ENCODE measurements around the gene IBA57.
"Not testable (repeated sequence)": the region's sequence is repeated elsewhere in the genome, so short reads cannot be mapped to it uniquely, and the experiment has no call there.

IBA57 gene

DNA sequence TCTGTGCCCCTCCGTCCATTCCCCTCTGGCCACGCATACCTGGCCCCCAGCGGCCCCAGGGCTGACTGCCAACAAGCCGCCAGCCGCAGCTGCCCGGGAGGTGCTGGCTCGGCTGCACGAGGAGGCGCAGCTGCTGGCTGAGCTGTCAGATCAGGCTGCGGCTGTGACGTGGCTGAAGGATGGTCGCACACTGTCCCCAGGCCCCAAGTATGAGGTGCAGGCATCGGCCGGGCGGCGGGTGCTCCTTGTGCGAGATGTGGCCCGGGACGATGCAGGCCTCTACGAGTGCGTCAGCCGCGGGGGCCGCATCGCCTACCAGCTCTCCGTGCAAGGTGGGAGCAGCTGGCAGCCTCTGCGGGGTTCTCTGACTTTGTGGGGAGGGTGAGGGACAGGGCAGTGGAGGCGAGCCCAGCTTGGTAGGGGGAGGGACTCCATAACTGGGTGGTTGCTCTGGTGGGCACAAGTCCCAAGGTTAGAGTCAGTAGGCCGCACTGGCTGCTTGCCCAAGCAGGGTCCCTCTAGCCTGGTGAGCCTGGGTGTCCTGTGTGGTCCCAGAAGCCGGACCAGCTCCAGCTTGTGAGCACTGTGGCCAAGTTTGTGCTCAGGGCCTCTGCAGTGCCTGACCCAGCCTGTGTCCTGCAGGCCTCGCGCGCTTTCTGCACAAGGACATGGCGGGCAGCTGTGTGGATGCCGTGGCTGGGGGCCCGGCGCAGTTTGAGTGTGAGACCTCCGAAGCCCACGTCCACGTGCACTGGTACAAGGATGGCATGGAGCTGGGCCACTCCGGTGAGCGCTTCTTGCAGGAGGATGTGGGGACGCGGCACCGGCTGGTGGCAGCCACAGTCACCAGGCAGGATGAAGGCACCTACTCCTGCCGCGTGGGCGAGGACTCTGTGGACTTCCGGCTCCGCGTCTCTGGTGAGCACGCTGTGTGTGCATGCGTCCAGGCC lies 51.0 kb downstream of the IBA57 start:
- no peak for DNase-seq (ENCODE audit: insufficient read length, low spot score)
- FAIRE-seq, result no peak
- TF ChIP-seq PAX5 (IDR thresholded peaks at IDR 0.05; ENCODE audit: insufficient read depth, low read length, severe bottlenecking) (no peak), POLR2A (IDR thresholded peaks at IDR 0.05; ENCODE audit: low read depth, low read length) (no peak), POU2F2 (IDR thresholded peaks at IDR 0.05; ENCODE audit: low read depth, low read length) (no peak), TAF1 (IDR thresholded peaks at IDR 0.05; ENCODE audit: low read depth, low read length) (no peak), POLR2AphosphoS5 (IDR thresholded peaks at IDR 0.05; ENCODE audit: low read depth, low read length) (no peak), SPI1 (IDR thresholded peaks at IDR 0.05; ENCODE audit: low read depth, low read length) (no peak)

DNA sequence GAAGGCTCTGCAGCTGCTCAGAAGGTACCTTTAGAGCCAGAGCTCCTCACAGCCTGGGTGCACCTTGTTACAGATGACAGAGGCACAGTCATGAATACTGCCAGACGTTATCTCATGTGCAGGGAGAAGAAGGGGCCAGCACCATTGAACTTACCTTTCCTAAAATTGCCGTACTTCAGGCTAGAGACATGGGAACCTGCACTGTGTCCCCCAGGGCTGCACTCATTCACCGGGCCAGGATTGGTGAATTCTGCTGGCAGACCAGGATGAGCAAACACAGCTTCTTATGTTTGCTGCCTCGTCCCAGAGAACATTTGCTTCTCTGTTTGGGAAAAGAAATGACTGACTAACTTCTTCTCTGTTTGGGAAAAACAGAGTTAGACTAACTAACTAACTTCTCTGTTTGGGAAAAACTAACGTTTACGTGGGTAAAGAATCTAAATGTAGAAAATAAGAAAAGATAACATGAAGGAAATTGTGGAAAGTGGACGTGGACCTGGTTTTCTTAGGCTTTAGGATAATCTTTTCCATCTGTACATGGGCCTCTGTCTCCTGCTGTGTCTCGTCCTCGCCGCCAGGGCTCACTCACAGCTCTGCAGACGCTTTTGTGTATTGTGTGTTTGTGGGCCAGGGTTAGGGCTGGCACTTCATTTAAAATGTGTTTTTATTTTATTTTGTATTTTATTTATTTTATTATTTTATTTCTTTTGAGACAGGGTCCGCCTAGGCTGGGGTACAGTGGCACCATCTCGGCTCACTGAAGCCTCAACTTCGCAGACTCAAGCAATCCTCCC lies 52.1 kb downstream of the IBA57 start:
- DNase-seq (ENCODE audit: insufficient read length, low spot score), result no peak
- TF ChIP-seq SPI1 (IDR thresholded peaks at IDR 0.05; ENCODE audit: low read depth, low read length) (no peak), POLR2AphosphoS5 (IDR thresholded peaks at IDR 0.05; ENCODE audit: low read depth, low read length) (no peak), TAF1 (IDR thresholded peaks at IDR 0.05; ENCODE audit: low read depth, low read length) (no peak), POLR2A (IDR thresholded peaks at IDR 0.05; ENCODE audit: low read depth, low read length) (no peak), POU2F2 (IDR thresholded peaks at IDR 0.05; ENCODE audit: low read depth, low read length) (no peak), PAX5 (IDR thresholded peaks at IDR 0.05; ENCODE audit: insufficient read depth, low read length, severe bottlenecking) (no peak)
- no peak for FAIRE-seq

DNA sequence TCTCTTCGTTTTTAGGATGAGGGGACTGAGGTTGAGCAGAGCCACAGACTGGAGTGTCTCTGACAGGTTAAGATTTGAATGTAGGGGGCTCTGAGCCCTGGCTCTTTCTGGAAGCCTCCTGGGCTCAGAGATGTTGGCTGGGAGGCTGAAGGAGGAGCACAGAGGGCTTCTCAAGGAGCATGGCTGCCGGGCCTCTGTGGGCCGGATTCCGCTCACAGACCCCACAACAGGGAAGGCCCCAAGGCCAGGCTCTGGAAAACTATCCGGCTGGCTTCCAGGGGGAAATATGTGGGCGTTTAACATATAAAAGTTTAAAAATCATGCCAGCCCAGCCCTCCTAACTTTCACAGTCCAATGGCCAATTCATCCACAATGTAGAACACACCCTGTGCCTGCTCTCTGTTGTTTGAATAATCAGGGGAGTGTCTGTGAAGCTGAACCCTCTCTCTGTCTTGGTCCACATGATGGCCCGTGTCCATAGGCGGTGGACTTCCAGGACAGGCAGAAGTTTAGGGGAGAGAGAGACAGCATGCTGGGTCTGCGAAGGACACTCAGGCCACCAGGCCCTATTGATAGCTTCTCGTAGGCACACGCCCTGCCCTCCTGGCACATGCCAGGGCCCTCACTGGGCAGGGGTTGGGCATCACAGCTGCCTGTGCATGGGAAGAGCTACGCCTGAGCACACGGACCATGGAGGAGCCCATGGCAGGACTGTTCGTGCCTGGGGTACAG lies 53.1 kb downstream of the IBA57 start:
- no peak for TF ChIP-seq SPI1 (IDR thresholded peaks at IDR 0.05; ENCODE audit: low read depth, low read length)
- no peak for TF ChIP-seq POLR2A (IDR thresholded peaks at IDR 0.05; ENCODE audit: low read depth, low read length)
- no peak for TF ChIP-seq POLR2AphosphoS5 (IDR thresholded peaks at IDR 0.05; ENCODE audit: low read depth, low read length)
- TF ChIP-seq TAF1 (IDR thresholded peaks at IDR 0.05; ENCODE audit: low read depth, low read length), result no peak
- TF ChIP-seq PAX5 (IDR thresholded peaks at IDR 0.05; ENCODE audit: insufficient read depth, low read length, severe bottlenecking), result no peak
- TF ChIP-seq POU2F2 (IDR thresholded peaks at IDR 0.05; ENCODE audit: low read depth, low read length), result no peak
- DNase-seq (ENCODE audit: insufficient read length, low spot score), result no peak
- no peak for FAIRE-seq

DNA sequence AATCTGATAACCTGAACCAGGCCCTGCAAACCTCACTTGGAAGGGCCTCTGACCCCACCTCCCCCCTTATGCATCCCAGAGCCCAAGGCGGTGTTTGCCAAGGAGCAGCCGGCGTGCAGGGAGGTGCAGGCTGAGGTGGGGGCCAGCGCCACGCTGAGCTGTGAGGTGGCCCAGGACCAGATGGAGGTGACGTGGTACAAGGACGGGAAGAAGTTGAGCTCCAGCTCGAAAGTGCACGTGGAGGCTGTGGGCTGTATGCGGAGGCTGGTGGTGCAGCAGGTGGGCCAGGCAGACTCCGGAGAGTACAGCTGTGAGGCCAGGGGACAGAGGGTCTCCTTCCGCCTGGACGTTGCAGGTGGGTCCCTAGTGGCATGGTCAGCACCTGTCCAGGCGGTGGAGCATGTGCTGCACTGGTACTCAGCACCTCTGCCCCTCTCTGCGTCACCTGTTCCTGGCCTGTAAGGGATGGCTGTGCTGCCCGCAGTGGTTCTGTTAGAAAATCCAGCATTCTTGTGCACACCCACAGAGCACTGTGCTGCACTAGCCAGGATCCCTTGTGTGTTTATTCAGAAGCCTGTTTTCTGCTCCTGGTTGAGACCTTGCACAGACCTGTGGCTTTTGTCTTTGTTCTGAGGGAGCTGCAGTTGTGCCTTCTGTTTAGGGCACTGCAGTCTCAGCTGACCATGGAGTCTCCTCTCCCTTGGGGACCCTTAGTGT lies 53.8 kb downstream of the IBA57 start:
- DNase-seq (ENCODE audit: insufficient read length, low spot score) (no peak), FAIRE-seq (no peak)
- TF ChIP-seq POU2F2 (IDR thresholded peaks at IDR 0.05; ENCODE audit: low read depth, low read length), result no peak

DNA sequence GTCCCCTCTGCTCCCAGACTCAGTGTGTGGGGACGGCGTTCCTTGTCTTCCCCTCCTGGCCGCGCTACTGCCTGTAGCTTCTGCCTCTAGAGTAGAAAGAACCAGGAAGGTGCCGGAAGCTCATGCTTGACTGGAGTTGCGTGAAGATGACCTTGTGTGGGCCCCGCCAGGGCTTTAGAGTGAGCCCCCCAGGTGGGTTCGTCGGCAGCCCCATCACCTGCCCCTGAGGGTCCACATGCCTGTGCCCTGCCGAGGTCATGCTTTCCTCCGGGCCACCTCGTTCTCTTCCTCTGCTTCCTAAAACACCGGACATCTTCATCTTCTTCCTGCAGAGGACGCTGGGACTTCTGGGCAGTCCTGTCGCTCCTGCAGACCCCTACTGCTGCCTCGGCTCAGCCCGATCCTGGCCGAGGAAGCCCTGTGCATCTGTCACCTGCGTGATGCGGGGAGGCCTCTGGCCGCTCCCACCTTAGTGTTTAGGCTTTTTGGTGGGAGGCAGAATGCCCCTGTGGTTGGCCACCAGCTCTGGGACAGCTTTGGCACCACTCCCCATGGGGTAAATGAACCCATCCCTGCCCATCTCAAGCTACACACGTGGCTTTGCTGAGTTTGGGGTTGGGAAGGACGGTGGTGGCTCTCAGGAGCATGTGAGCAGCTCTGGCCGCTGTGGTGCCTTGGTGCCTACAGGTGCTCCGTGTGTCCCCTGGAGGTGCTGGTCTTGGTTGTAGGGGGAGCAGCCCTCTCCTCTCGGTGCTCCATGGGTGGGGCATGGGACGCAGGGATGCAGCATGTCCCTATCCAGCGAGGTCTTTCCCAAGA lies 54.6 kb downstream of the IBA57 start:
- DNase-seq (ENCODE audit: insufficient read length, low spot score) (no peak), FAIRE-seq (no peak)
- no peak for TF ChIP-seq POLR2AphosphoS5 (IDR thresholded peaks at IDR 0.05; ENCODE audit: low read depth, low read length)
- no peak for TF ChIP-seq SPI1 (IDR thresholded peaks at IDR 0.05; ENCODE audit: low read depth, low read length)
- no peak for TF ChIP-seq PAX5 (IDR thresholded peaks at IDR 0.05; ENCODE audit: insufficient read depth, low read length, severe bottlenecking)
- no peak for TF ChIP-seq POU2F2 (IDR thresholded peaks at IDR 0.05; ENCODE audit: low read depth, low read length)
- no peak for TF ChIP-seq POLR2A (IDR thresholded peaks at IDR 0.05; ENCODE audit: low read depth, low read length)
- no peak for TF ChIP-seq TAF1 (IDR thresholded peaks at IDR 0.05; ENCODE audit: low read depth, low read length)

DNA sequence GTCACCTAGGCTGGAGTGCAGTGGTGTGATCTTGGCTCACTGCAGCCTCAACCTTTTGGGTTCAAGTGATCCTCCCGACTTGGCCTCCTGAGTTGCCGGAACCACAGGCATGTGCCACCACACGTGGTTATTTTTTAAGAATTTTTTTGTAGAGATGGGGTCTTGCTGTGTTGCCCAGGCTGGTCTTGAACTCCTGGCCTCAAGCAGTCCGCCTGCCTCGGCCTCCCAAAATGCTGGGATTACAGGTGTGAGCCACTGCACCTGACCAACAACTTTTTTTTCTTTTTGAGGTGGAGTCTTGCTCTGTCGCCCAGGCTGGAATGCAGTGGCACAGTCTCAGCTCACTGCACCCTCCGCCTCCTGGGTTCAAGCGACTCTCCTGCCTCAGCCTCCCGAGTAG lies 55.5 kb downstream of the IBA57 start:
- FAIRE-seq; DNase-seq (ENCODE audit: insufficient read length, low spot score): not testable (repeated sequence)

DNA sequence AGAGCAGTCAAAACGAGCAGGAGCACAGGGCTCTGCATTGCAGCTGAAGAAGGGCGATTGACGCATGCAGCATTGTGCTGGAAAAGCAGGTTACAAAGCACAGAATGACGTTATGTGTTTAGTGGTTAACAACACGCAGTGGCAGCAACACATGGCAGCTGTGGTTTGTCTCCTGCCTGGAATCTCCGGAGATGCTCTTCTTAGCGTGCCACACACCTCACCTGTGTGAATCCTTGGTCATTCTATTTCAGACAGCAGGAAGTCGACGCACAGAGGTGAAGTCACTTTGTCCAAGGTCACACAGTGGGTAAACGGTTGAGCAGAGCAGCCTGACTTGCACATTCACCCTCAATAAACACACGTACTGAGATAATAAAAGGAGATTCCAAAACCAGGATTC lies 56.9 kb downstream of the IBA57 start:
- DNase-seq (ENCODE audit: insufficient read length, low spot score) (no peak), FAIRE-seq (no peak)
- no peak for TF ChIP-seq TAF1 (IDR thresholded peaks at IDR 0.05; ENCODE audit: low read depth, low read length)

DNA sequence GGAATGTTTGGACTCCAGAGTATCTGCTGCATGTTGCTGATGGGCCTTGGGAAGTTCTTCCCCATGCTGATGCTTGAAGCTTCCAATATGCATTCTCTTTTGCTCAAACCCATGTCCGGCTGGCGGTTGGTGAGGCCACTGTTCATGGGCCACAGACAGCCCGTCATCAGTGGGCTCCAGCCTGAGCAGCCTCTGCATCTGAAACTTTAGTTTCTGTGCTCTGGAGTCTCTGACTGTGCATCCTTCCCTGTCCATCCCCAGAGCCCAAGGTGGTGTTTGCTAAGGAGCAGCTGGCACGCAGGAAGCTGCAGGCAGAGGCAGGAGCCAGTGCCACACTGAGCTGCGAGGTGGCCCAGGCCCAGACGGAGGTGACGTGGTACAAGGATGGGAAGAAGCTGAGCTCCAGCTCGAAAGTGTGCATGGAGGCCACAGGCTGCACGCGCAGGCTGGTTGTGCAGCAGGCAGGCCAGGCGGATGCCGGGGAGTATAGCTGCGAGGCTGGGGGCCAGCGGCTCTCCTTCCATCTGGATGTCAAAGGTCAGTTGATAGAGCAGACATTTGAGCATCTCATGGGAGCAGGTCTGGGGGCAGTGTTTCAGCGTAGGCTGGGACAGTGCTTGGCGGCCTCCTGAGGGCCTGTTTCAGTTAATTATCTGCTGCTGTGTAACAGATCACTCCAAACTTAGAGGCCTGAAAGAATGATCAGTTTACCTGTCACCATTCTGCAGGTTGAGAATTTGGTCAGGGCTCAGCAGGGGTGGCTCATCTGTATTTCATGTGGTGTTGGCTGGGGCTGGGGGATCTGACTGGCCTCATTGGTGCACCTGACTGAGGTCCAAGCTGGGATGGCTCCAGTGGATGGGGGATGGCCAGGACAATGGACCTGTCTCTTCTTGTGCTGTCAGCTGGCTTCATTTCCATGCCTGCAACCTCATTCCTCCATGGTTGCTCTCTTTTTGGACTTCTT lies 58.9 kb downstream of the IBA57 start:
- TF ChIP-seq POLR2A (IDR thresholded peaks at IDR 0.05; ENCODE audit: low read depth, low read length) (no peak), PAX5 (IDR thresholded peaks at IDR 0.05; ENCODE audit: insufficient read depth, low read length, severe bottlenecking) (no peak), POU2F2 (IDR thresholded peaks at IDR 0.05; ENCODE audit: low read depth, low read length) (no peak), SPI1 (IDR thresholded peaks at IDR 0.05; ENCODE audit: low read depth, low read length) (no peak), POLR2AphosphoS5 (IDR thresholded peaks at IDR 0.05; ENCODE audit: low read depth, low read length) (no peak), TAF1 (IDR thresholded peaks at IDR 0.05; ENCODE audit: low read depth, low read length) (no peak)
- FAIRE-seq, result no peak

More for the DNA sequence above, 58.9 kb downstream of the IBA57 start:
- no peak for DNase-seq (ENCODE audit: insufficient read length, low spot score)

Measured in GM12891 (cell line).